Stimulated activated CD8-positive, alpha-beta memory T cell treated with anti-CD3 and anti-CD28 coated beads, Interleukin-15, amount 100 ng/mL, for 24 hours (primary cell): ENCODE results near the gene PROK2.

ENCODE experiments used
- DNase-seq: peaks from one replicate; pipeline ENCODE4 v3.0.0-alpha.2; 2020; ENCODE audit warnings: low read depth

Gene PROK2

DNA sequence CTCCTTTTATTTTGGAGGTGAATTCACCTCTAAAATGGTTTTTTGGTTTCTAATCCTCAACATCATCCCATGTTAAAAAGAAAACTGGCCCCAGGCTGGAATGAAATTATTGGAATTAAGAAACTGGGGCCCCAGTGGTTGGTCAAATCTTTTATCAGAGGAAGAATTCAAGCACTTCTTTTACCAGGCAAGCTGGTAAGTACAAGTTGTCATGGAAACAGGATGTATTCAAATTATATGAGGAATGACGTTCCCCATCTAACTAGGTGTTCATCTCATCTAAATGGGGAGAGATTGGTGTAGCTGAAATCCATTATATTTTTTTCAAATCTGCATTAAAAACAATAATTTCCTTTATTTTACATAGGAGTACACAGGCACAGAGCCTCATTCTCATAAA lies 50.1 kb downstream of the PROK2 start:
- DNase-seq = no peak

DNA sequence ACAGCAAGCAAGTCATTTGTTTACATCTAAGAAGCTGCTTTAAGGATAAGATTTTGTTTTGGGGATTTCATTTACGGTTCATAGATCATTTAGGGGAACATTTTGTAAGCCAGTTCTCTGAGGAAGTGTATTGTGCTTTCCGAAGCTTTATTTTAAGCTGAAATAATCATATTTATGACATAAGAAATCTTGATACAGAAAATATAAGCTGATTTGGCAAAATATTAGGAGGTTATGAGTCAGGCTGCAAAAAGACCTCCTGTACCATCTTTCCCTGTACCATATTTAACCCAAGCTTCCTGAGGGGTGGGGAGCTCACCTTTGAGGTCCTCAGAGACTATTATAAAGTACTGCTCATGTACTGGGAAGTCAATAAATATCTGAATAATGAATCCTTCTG lies 51.6 kb downstream of the PROK2 start:
- no peak for DNase-seq

DNA sequence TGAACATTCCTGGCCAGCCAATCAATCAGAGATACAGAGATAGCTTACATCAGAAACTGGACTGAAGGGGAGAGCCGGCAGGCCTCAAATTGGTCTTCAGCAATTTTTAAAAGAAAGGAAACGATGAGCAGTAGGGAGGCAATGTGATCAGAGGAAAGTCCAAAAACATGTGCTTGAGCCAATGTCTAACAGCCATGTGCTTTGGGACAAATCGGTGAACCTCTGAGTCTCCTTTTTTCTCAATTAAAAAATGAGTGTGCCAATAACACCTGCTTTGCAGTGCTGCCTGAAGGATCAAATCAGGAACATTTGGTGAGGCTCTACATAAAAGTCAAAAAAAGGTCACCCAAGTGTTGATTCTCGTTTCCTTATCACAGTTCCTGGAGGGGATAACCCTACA lies 52.3 kb downstream of the PROK2 start:
- DNase-seq = no peak

DNA sequence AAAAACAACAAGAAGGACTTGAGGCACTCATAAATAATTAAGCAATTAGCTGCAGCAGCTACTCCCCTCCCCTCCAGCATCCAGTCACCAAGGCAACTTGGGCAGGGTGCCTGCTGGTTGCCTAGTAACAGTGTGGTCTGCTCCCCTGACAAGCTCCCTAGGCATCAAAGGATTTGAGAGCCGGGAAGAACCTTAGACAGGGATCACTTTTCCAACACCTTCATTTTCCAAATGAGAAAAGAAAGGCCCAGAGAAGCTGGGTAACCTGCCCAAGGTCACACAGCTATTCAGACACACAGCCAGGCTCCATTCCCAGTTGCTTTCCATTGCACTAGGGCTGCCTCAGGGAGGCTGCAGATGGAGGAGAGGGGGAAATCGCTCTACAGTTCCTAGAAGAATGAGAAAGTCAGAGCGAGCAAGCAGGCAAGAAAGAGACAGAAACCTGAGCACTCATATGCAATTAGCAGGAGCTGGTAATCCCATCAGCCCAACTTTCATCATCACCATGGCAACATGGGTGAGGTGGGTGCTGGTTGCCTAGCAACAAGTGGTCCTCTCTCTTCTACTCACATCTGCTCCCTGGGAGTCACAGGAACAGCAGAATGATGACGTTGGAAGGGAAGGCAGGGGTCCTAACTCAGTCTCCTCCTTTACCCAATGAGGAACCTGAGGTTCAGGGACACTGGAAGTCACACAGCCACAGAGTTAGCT lies 56.2 kb downstream of the PROK2 start:
- no peak for DNase-seq

DNA sequence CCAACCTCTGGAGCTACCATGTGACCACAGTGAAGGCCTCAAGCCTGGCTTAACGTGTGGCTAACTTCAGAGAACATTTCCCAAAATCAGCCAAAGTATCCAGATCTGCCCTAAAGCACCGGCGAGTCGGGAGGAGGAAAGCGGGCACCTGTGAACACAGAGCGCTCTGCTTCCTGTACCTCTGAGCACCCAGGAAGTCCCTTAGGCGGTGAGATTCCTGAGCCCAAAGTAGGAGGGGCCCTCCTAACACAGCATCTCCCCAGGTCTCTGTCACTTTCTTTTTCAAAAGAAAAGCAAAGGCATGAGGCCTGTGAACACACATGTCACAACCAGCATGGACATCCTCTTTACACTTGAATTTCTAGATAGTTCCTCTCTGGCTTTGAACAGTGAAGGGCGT lies 58.8 kb downstream of the PROK2 start:
- no peak for DNase-seq

DNA sequence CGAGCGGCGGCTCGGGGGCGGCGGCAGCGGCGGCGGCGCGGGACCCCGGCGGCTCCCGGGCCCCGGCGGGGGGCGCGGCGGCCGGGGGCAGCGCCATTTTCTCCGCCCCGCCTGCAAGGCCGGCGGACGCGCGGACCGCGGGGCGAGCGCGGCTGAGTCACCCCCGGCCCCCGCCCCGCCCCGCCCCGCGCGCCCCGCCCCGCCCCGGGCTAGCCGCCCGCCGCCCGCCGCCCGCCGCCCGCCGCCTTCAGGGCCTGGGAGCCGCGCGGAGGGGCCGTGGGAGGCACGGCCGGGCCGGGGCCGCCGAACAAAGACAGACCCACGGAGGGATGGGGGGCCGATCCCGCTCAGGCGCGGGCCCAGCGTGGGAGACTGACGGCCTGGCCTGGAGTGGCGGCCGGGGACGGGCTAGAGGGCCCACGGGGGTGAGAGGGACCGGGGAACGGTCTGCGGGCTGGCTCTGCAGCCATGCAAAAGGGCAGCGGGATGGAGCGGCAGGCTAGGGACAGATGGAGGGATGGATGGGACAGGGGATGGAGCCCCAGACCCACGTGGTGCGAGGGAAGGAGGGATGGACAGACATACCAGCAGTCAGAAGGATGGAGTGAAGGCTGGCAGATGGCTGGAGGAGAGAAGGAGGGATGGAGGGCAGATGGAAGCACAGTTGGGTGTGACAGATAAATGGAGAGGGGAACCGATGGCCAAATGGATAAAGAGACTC lies 59.5 kb downstream of the PROK2 start, which contains the start of gene EIF4E3:
TSS of gene EIF4E3 (minus strand) at position 132 of the 721 bp plus-strand sequence. CDS start at position 97, 35 bp downstream.
- DNase-seq = no peak

DNA sequence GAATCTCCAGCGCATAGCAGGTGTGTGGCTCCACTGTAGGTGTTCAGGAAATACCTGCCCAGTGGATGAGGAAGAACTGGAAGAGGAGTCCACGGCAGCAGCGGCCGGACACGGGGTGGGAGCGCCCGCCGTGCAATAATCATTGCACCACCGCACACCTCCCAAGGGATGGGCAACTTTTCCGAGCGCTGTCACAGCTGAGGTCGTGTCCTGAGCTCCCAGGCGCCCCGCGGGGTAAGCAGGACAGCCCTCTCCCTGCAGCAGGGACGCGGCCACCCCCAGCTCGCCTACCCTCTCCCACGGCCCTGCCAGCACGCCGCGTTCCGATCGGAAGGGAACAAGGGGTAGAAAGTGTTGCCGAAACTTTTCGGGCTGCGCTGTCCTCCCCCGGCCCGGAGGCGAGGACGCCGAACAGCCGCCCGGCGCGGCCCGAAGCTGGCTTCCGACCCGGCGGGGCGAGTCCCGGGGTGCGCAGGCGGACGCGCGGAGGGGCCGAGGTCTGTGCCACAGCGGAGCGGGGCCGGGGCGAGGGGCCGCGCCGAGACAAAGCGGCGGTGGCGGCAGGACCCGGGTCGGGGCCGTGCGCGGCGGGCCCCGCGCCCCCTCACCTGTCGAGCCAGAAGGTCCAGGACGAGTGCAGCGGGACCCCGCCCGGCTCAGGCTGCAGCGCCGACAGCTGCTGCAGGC lies 60.2 kb downstream of the PROK2 start:
- DNase-seq = no peak

DNA sequence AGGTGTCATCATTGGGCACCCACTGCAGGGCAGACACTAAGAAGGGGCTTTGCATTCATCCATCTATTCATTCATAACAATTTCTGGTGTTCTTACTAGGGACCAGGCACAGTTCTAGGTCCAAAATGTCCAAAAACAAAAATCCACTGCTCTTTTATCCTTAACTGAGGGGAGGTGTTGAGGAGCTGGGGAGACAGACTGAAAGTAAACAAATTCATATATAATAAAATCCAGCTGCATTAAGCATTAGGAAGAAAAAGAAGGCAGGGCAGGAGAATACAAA lies 60.8 kb downstream of the PROK2 start:
- DNase-seq = no peak

DNA sequence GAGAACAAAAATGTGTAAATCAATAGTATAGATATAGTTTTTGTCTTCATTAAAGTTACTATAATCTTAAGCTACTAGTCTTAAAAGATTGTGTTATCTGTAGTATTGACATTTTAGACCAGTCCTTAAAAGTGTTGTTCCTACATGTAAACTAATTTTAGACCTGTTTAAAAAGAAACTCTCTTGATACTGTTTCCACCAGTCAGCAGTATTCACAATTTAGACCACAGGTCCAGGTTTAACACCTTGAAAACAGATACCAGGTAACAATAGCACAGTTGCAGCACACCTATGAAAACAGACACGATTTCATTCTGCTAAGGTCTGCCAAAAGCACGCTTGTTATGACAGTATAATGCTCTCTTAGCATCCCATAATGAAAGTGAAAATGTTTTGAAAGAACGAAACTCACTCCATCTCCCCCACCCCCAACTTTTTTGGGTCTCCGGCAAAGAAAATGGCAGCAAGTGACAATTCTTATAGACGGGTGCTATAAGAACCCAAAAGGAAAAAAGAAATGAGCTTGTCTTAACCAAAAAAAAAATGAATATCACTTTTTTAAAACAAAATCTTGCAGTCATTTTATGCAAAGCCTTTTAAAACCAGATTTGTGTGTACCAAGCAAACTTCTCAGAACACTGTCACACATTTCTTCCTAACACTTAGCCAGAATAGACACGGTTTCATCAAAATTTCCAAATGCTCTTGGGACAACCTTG lies 61.3 kb downstream of the PROK2 start:
- no peak for DNase-seq

DNA sequence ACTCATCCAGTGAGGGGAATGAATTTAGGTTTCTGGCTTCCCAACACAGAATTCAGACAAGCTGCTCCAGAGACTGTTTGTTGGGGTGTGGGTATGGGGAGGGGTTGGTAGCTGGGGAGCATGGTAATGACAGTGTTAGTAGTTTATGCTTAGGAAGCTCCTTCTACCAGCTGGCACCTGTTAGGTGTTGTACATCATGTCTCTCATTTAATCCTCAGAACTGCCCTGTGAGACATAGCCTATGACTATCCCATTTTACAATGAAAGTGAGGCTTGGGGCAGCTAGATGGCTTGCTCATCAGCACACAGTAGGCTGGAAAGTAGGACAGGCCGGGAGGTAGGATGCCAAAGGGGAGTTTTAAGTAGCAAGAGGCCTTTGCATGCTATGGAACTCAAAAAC lies 62.3 kb downstream of the PROK2 start:
- no peak for DNase-seq
